Measurements from ENCODE around the gene RELL1. TPM values are rescaled to one million over a fixed set of nuclear protein-coding genes. Genes with fewer than 3 reads are reported as not detected.

RELL1 gene
- total RNA-seq, 2 experiments from 2014 or later: 53.5 to 62.3 TPM

DNA sequence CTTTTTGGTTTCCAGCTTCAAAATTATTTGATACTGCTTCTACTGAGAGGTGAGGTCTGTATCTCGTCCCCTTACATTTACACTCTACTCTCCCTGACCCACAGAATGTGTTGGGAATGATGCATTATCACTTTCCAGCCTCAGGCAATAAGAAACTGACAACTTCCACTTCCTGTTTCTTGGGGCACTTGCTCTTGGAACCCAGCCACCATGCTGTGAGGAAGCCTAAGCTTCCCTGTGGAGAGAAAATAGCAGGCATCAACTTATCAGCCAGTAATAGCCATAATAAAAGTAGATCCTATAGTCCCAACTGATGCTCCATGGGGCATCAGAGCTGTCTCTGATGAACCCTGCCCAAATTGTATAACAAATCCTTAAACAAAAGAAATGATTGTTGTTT is 32.6 kb downstream of the RELL1 start:
- DNase-seq (ENCODE audit: low spot score): no peak
- no peak overlapping the region for H2AFZ ChIP-seq (ENCODE audit: low read length)
- no peak overlapping the region for H3K4me2 ChIP-seq (ENCODE audit: low read length)
- CTCF ChIA-PET (ENCODE audit: unreplicated experiment): no interaction called here
- H3K4me1 ChIP-seq (ENCODE audit: insufficient read depth, low read length, poor library complexity, severe bottlenecking): peaks cover 8% of the 10 kb centered on the region
- peaks cover 24% of the 10 kb centered on the region; the same call in 1 of the 2 replicates for H3K79me2 ChIP-seq (ENCODE audit: insufficient read depth, low read depth, low read length)
- no peak overlapping the region for H3K4me3 ChIP-seq (ENCODE audit: low read depth, low read length, poor library complexity, severe bottlenecking)
- no peaks in the 10 kb centered on the region for H3K9me2 ChIP-seq (ENCODE audit: insufficient read depth, low read length)
- H3K9me3 ChIP-seq (ENCODE audit: low read length): peaks cover 35% of the 10 kb centered on the region; the same call in 1 of the 2 replicates
- no peak overlapping the region for H3K27ac ChIP-seq (ENCODE audit: low read depth, low read length, poor library complexity, severe bottlenecking)
- BruUV-seq (replicated peaks): no TSS peak
- H4K20me1 ChIP-seq (ENCODE audit: insufficient read depth, low read length): no peaks in the 10 kb centered on the region
- peaks cover 74% of the 10 kb centered on the region for H3K36me3 ChIP-seq (ENCODE audit: insufficient read depth, low read length)
- POLR2A ChIA-PET: interaction anchor here (0.7 to 2.7 kb wide), 4 partner anchors 11 to 20 kb away, joined by 3 to 18 read pairs (median 6); no protein-coding TSS in a partner anchor
- intact Hi-C loops (cut with micrococcal nuclease; ENCODE audit: unreplicated experiment): no loop called here
- no peak for TF ChIP-seq EZH2phosphoT487 (IDR thresholded peaks at IDR 0.05; ENCODE audit: borderline replicate concordance, low read depth, low read length)
- TF ChIP-seq, protein P1, sequence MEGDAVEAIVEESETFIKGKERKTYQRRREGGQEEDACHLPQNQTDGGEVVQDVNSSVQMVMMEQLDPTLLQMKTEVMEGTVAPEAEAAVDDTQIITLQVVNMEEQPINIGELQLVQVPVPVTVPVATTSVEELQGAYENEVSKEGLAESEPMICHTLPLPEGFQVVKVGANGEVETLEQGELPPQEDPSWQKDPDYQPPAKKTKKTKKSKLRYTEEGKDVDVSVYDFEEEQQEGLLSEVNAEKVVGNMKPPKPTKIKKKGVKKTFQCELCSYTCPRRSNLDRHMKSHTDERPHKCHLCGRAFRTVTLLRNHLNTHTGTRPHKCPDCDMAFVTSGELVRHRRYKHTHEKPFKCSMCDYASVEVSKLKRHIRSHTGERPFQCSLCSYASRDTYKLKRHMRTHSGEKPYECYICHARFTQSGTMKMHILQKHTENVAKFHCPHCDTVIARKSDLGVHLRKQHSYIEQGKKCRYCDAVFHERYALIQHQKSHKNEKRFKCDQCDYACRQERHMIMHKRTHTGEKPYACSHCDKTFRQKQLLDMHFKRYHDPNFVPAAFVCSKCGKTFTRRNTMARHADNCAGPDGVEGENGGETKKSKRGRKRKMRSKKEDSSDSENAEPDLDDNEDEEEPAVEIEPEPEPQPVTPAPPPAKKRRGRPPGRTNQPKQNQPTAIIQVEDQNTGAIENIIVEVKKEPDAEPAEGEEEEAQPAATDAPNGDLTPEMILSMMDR (conservative IDR thresholded peaks at IDR 0.05; ENCODE audit: low read length): no peak

DNA sequence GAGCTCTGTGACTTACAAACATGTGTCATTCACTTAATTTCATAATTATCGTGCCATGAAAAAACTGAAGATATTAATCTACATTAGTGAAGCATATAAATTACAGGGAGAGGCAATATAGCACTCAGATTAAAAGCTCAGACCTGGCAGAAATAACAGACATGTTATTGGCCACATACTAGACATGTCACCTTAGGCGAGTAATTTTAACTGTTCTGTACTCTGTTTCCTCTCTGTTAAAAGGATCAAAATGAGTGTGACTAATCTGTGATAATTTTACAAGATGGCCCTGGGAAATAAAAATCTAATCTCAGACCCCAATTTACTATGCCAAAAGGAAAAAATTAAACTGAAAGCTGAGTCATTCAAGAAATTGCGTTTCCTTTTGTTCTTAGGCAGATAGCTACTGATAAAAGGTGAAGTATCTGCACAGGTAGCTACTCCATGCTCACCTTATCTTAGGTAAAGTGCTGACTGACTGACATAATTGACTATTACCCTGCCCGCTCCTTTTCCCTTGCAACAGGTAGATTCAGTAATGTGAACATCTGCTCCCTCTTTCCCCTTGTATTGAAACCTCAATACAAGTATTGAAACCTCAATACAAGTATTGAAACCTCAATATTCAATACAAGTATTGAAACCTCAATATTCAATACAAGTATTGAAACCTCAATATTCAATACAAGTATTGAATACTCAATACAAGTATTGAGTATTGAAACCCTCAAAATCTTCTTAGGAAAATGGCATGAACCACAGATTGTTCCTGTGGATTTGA is 33.2 kb downstream of the RELL1 start:
- Histone ChIP-seq H3K27ac (ENCODE audit: low read depth, low read length, poor library complexity, severe bottlenecking) (no peak overlapping the region), H3K4me2 (ENCODE audit: low read length) (no peak overlapping the region), H4K20me1 (ENCODE audit: insufficient read depth, low read length) (no peaks in the 10 kb centered on the region), H3K36me3 (ENCODE audit: insufficient read depth, low read length) (peaks cover 74% of the 10 kb centered on the region), H3K9me3 (ENCODE audit: low read length) (peaks cover 32% of the 10 kb centered on the region; the same call in 1 of the 2 replicates), H3K9me2 (ENCODE audit: insufficient read depth, low read length) (no peaks in the 10 kb centered on the region), H3K79me2 (ENCODE audit: insufficient read depth, low read depth, low read length) (peaks cover 20% of the 10 kb centered on the region; the same call in 1 of the 2 replicates), H3K4me1 (ENCODE audit: insufficient read depth, low read length, poor library complexity, severe bottlenecking) (peaks cover 8% of the 10 kb centered on the region), H2AFZ (ENCODE audit: low read length) (no peak overlapping the region), H3K4me3 (ENCODE audit: low read depth, low read length, poor library complexity, severe bottlenecking) (no peak overlapping the region)
- ChIA-PET POLR2A (interaction anchor here (0.8 to 2.7 kb wide), 5 partner anchors 8 to 23 kb away, joined by 3 to 18 read pairs (median 4); no protein-coding TSS in a partner anchor), CTCF (ENCODE audit: unreplicated experiment) (no interaction called here)
- TF ChIP-seq, protein P1 (conservative IDR thresholded peaks at IDR 0.05; ENCODE audit: low read length): no peak
- TF ChIP-seq EZH2phosphoT487 (IDR thresholded peaks at IDR 0.05; ENCODE audit: borderline replicate concordance, low read depth, low read length): no peak
- no peak for DNase-seq (ENCODE audit: low spot score)
- no TSS peak for BruUV-seq (replicated peaks)
- intact Hi-C loops (cut with micrococcal nuclease; ENCODE audit: unreplicated experiment): no loop called here
